HG03432 (cell line): ENCODE measurements around the gene FARP1.

Experiments
- ATAC-seq: cut with Tn5 transposase; IDR thresholded peaks from one replicate; pipeline ENCODE4 v1.9.1; 2021; ENCODE audit warnings: mild to moderate bottlenecking, moderate library complexity; ENCODE audit not compliant: unreplicated experiment

Gene FARP1

GRCh38 chr13:98300956-98301641 lies 158.2 kb downstream of the FARP1 start:
- ATAC-seq = no peak

- no peak for ATAC-seq
Observed at GRCh38 chr13:98301721-98302120, 158.8 kb downstream of the FARP1 start.

GRCh38 chr13:98303858-98304257 lies 161.0 kb downstream of the FARP1 start:
- no peak for ATAC-seq

- no peak for ATAC-seq
Observed at GRCh38 chr13:98305670-98306069, 162.8 kb downstream of the FARP1 start.

DNA sequence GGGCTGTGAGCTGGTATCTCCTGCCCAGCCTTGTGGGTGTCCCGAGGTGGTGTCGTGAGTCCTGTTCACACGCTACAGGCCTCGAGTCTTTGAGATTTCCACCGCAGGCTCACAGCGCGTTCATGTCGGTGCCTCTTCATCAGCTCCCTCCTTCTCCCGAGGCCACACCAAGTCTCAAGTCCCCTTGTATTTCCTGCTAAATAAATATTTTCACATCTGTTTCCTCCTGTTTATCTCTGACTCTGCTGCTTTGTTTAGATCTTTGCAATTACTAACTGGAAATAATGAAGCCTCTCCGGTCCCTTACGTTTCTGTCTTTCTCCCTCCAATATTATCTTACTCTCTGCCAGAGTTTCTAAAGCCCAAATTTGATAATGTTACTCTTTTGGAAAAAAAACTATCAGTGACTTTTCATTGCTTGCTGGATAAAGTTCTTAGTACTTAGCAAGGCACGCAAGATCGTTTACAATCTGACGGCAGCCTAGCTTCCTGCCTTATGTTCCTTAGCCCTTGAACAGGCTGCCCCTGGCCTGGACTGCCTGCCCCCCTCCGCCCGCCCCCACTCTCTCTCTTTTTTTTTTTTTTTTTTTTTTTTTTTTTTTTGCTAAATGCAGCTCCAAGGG lies 164.7 kb downstream of the FARP1 start:
- no peak for ATAC-seq

DNA sequence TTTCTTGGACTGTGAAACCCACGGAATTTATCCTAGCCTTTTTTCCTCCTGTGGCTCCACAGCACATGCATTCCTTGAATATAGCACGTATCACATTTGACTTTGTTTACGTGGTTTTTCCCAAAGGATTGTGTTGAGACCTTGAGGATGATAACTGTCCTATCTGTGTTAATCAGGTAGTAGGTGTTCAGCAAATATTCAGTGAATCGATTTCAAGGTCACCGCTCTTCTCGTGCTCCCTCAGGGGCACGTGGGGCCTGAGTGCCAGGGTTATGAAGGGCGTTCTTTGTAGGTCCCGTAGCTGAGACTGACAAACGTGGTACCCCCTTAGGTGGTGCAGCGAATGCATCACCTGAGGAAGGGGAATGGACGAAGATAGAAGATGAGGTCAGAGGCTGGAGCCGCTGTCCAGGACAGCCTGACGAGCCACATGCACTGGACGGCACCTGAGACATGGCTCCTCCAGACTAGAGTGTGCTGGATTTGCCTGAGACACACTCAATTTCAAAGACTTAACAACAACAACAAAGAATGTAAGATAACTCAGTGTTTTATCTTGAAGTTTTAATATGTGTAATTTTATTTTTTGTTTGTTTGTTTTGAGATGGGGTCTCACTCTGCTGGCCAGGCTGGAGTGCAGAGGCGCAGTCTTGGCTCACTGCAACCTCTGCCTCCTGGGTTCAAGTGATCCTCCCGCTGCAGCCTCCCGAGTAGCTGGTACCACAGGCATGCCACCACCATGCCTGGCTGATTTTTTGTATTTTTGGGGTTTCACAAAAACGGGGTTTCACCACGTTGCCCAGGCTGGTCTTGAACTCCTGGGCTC lies 165.4 kb downstream of the FARP1 start:
- ATAC-seq = no peak

- ATAC-seq = no peak
Observed at GRCh38 chr13:98309569-98310335, 166.9 kb downstream of the FARP1 start.

DNA sequence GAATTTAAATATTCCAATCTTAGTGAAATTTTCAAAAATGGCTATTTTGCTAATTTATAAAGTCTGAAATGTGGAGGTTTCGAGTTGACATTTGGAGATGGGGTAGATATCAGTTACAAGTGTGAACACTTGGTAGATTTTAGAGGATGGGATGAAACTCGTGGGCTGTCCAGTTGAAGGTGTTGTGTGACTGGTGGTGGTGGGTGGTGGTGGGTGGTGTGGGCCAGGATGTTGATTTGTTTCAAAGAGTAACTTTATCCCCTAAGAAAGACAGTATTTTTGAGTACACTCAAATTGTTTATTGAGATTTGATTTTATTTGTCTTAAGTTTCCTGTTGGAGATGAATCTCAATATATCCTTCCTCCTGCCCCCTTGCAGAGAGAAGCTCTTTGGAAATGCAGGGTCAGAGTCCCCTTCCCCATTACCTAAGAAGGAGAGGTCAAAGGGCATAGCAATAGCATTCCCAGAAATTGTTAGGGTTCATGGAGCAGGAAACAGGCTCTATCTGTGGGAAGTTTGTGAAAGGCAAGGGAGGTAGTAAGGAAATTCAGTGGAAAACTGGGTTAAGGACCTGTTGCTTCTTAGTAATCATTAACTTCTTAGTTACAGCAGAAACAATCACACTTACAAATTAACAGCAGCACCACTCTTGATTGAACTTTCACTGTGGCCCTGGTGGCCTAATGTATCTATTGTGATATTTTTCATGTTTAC lies 167.7 kb downstream of the FARP1 start:
- no peak for ATAC-seq

DNA sequence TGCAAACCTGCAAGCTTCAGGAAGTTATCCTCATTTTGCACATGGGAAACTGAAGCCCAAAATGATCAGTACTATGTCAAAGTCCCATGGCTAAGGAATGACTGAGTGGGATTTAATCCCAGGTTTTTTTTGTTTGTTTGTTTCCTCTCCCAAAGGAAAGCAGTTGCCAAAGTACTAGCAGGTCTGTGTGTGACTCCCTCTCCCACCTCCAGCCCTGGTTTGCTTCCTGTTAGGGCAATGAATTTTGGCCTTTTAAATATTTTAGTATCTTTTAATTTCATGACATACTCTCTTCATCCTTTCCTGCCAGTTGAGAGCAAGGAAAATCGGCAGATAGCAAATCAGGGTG lies 168.3 kb downstream of the FARP1 start:
- ATAC-seq = no peak

DNA sequence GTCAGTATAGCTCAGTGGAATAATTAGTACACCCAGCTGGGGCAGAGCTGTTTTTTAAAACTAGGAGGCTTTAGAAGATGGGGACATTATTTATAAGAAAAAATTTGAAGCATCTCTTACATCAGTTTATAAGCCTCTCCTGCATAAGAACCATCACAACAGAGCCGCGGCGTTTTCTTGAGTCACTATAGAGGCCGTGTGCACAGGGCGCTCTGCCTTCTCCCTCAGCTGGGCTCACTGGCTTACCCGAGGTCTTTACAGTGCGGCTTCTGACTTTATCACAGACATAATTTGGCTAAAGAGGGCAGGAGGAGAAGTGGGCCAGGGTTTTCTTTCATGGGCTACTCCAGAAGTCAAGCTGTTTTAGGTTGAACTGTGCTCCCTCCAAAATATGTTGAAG lies 169.7 kb downstream of the FARP1 start:
- ATAC-seq = no peak

DNA sequence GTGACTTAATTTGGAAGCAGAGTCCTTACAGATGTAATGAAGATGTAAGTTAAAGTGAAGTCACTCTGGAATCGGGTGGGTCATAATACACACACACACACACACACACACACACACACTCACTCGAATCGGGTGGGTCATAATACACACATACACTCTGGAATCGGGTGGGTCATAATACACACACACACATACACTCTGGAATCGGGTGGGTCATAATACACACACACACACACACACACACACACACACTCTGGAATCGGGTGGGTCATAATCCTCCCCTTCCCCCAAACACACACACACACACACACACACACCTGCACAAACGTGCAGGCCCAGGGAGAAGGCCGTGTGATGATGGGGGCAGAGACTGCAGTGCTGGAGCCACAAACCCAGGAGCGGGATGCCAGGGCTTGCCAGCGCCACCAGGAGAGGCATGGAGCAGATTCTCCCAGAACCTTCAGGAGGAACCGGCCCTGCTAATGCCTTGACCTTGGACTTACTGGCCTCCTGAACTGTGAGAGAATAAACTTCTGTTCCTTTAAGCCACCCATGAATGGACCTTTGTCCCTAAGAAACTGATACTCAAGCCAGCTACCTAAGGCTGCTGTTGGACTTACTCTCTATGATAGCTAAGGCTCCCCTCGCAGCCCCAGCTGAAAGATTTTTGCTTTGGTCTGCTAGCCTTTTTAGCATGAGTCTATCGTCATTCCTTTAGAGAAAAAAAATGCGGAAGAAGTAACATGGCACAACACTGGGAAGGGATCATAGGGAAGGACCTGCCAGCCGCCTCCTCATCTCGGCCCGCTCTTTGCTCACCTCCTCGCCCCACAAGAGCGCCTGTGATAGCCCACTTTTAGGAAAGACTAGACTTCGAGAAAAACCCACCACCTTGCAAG lies 170.4 kb downstream of the FARP1 start:
- ATAC-seq = no peak

DNA sequence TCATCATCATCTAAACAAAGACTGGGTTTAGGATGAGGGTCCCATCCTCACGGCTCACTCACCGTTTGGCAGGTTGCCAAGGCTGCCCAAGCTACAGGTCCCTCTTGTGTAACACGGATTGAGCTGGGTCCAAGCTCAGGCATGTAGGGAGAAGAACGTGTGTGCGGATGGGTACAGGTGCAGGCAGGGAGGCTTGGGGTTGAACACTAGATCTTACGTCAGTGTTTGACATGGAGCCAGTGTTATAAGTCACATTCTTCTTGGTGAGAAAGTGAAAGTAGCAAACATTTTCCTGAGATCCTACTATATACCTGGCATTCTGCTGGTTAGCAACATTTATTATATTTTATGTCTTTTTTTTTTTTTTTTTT lies 171.0 kb downstream of the FARP1 start:
- no peak for ATAC-seq

DNA sequence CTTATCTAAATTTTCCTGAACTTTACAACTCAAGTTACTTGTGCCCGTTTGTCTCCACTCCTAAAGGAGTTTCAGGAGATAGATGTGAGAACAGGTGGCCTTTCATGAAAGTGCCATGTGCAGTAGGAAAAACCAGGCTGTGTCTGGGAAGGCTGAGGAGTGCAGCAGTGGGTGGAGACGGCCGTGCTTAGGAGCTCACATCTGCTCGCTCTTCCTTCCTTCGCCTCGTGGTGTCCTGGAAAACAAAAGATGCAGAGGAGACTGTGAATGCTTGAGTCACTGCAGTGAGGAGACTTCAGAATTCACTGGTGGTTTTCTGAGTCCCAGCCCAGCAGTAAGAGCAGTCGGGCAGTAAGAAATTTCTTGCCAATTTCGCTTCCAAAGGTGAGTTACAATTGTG lies 172.6 kb downstream of the FARP1 start:
- ATAC-seq = no peak

GRCh38 chr13:98315902-98316301 lies 173.0 kb downstream of the FARP1 start:
- no peak for ATAC-seq

- ATAC-seq = no peak
Observed at GRCh38 chr13:98317573-98318171, 174.8 kb downstream of the FARP1 start.

DNA sequence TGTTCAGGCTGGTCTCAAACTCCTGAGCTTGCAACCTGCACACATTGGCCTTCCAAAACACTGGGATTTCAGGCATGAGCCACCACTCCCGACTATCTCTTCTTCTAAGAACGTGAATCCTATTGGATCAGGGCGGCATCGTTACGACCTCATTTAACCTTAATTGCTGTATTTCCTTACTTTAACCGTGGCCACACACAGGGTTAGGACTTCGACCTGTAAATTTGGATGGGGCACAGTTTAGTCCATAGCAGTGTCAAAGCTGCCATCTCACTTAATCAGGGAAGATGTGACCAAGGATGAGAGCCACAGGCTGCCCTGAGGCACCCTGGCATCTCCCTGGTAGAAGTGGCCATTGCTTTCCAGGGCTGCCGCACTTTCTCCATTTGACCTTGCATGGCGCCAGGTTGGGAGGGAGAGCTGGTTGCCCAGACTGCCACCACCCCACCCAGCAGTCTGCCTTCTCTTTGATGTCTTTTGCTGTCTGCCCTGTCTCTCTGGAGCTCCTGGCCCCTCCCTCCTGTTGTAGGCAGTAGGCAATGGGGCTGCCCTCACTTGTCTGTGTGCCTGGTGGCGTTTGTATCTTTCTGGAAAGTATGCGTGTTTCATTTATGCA lies 175.5 kb downstream of the FARP1 start:
- ATAC-seq = no peak

- no peak for ATAC-seq
Observed at GRCh38 chr13:98320561-98321105, 177.7 kb downstream of the FARP1 start.

DNA sequence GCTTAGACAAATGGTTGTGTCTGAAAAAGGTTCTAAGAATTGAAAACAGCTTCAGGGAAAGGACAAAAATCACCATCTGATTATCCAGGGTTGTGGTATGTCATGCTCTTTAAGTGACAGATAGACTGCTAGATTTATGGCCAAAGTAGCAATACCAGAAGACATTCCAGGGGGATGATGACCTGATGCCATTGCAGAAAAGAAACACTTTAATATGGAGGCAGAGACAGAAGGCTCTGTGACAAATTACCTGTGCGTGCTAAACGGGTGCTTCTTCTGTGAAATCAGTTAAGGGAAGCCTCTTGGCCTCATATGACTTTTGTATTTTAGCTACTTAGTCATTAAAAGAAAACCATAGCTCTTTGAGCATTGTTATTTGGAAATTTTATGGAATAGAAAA lies 178.5 kb downstream of the FARP1 start:
- no peak for ATAC-seq
